HG03575 (cell line): Measurements from ENCODE around the gene HORMAD2.

Experiments
- ATAC-seq: cut with Tn5 transposase; IDR thresholded peaks from one replicate; pipeline ENCODE4 v1.9.1; 2021; ENCODE audit not compliant: unreplicated experiment, insufficient number of reproducible peaks, low FRiP score; ENCODE audit errors: extremely low read depth

Gene HORMAD2

GRCh38 chr22:30217698-30218560 is 137.7 kb downstream of the HORMAD2 start:
- no peak for ATAC-seq

DNA sequence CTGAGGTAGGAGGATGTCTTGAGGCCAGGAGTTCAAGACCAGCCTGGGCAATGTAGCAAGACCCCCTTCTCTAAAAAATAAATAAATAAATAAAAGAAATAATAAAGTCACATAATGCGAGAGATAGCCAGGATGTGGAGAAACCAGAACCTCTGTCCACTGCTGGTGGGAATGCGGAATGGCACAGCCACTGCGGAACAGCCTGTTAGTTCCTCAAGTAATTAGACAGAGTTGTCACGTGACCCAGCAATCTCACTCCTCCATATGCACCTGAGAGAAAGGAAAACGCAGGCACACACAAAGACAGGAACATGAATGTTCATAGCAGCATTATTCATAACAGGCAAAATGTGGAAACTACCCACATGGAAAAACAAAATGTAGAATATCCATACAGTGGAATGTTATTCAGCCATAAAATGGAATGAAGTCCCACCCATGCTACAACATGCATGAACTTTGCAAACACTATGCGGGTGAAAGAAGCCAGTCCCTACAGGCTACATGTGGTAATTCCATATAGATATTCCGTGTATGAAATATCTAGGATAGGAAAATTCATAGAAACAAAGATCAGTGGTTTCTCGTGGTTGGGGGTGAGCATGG is 138.9 kb downstream of the HORMAD2 start:
- ATAC-seq: no peak

DNA sequence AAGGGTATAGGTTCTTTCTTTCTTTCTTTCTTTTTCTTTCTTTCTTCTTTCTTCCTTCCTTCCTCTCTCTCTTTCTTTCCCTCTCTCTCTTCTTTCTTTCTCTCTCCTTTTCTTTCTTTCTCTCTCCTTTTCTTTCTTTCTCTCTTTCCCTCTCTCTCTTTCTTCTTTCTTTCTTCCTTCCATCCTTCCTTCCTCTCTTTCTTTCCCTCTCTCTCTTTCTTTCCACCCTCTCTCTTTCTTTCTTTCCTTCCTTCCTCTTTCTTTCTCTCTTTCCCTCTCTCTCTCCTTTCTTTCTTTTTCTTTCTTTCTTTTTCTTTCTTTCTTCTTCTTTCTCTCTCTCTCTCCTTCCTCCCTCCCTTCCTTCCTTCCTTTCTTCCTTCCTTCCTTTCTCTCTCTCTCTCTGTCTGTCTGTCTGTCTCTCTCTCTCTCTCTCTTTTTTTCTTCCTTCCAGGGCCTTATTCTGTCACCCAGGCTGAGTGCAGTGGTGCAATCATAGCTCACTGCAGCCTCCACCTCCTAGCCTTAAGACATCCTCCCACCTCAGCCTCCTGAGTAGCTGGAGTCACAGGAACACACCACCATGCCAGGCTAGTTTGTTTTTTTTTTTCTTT is 139.5 kb downstream of the HORMAD2 start:
- no peak for ATAC-seq

GRCh38 chr22:30220338-30221012 is 140.2 kb downstream of the HORMAD2 start:
- no peak for ATAC-seq

DNA sequence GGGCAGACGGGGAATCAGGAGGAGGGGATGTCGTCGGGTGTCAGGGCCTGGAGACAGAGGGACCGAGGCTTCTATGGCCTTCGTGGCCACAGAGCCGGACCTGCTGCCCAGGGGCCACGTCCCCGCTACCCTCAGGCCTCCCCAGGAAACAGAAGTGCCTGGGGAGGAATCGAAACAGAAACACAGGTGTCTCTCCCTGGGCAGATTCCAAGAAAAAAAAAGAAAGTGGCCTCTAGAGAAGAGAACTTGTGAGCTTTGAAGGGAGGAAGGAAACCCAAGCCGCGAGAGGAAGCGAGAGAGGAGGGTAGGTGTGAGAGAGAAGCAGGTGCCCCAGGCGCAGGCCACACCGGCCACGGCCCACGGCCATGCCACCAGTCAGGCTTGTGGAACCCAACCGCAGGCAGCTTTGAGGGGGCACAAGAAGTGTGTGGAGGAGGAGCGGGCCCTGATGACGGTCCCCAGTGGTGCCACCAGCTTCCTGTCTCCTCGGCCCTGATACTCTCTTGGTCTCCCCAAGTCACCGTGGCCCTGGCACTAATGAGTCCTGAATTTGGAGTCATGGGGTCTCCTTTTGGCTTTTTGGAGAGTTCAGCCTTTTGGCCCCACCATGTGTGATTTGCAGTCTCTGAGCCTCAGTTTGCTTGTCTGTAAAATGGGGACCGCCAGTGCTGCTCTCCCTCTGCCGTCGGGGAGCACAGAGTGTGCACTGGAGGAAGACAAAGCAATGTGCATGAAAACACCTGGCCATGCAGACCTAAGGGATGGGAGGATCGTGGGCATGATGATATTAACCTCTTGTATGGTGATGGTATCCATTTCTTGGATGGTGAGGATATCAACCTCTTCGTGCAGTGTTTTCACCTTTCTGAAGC is 141.1 kb downstream of the HORMAD2 start:
- ATAC-seq: no peak

GRCh38 chr22:30222321-30222720 is 142.1 kb downstream of the HORMAD2 start:
- ATAC-seq: no peak

DNA sequence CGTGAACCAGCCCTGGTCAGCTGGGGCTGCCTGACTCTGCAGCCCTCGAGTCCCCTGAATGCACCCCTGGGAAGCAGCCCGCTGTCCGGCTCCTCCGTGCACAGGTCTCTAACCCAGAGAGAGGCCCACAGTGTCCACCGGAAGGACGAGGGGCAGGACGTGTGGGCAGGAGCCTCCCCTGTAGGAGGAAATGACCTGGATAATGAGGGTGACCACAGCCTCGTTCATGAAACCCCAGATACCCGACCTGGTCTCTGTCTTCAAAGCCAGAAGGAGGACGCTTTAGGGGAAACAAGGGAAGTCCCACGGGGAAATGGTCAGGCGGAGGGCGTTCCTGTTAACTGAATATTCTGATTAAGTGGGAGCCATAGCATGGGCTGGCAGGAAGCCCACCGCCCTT is 143.0 kb downstream of the HORMAD2 start:
- no peak for ATAC-seq

DNA sequence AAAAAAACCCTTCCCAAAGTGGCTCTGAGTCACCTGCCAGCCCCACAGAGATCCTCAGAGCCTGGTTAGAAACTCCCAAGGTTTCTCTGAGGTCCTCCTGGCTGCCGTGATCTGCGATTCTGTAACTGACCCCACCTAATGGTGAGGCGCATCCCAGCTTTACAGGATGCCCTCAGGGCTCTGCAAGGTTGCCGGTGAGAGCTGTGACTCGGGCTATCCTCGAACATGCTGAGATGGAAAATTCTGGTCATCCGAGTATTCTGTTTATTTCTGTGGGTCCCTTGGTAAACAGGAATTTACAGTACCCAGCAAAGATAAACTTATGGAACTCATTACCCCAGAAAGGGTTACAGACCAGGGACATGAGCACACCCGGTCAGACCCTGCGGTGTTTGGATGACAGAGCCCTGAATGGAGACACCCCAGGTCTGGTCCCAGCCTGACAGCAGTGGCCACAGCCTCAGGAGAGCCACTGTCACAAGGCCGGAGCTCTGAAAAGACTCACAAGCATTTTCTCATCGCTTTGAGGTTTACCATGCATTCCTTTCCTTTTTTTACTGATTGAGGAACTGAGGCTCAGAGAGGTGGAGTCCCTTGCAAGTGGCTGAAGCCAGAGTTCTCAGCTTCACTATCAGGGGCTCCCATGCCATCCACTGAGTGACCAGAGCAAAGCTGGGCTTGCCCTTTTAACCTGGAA is 144.0 kb downstream of the HORMAD2 start:
- no peak for ATAC-seq

DNA sequence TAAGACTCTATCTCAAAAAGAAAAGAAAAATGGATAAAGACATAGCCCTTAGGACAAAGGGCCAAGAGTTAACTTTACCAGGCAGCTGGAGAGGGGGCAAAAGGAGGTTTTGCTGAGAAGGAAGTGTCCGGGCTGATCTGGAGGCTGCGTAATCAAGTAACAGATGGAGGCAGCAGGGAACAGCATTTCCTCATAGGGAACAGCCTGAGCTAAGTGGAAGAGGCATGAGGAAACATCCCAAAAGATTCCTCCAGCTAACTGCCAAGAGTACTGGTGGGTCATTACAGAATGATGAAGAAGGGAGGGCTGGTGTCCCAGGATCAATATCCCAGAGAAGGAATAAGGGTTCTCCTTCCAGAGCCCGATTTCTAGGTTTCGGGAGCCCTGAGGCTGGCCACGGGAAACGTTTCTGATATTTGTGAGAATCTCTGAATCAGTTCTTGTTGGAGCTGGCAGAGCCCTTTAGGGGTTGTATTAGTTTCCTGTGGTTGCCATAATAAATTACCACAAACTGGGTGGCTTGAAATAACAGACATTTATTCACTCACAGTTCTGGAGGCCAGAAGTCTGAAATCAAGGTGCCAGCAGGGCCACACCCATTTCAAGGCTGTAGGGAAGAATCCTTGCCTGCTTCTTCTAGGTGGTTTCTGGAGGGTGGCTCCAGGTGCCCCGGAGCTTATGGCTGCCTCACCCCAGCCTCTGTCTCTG is 145.1 kb downstream of the HORMAD2 start:
- no peak for ATAC-seq

DNA sequence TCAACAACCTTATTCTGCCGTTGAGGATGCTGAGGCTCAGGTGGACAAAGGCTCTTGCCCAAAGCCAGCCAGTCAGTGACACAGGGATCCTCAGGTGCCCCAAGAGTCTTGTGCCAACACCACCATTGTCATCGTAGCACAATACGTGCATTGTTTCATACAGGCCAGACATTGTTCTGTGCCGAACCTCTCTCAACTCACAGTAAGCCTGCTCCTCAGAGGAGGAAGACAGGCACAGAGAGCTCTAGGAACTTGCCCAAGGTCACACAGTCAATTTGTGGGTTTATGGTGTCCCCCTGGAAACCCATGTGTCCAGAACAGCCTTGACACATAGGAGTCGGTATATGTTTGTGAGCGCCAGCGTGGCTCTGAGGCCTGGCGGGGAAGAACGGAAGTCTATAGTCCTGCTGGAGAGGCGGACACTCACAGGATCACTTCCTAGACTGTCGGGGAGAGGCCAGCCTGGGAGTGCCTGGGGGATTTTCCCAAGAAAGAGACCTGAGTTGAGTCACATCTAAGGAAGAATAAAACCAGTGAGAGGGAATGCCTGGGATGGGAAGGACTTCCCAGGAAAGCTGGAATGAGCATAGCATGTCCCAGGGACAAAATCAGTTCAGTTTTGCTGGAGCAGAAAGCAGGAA is 146.0 kb downstream of the HORMAD2 start:
- no peak for ATAC-seq
